ENCODE results near the gene RNF130. TPM values are rescaled to one million over a fixed set of nuclear protein-coding genes. Genes with fewer than 3 reads are reported as not detected.

Gene RNF130
- total and polyA plus RNA-seq, 9 of the 15 experiments (the other 6 are each of a cell fraction or from before 2014, with no cell fraction given): 5.8 to 39.4 (median 27.1) TPM

GRCh38 chr5:180070756-180071530 is 616 bp downstream of the RNF130 start (continued):
- TF ChIP-seq CREB3L1 (IDR thresholded peaks at IDR 0.05; ENCODE audit: borderline replicate concordance, low read depth) (0 out of 2 replicates have a peak, but pooled peaks have one; percentile 20), ZBTB1 (CRISPR knock-in tag; IDR thresholded peaks at IDR 0.05; ENCODE audit: borderline replicate concordance, low read depth) (0 out of 2 replicates have a peak, but pooled peaks have one; percentile 36), HOXB6 (CRISPR knock-in tag; IDR thresholded peaks at IDR 0.05; ENCODE audit: borderline replicate concordance) (no peak), SMAD4 (CRISPR knock-in tag; conservative IDR thresholded peaks at IDR 0.05) (no peak), CTBP1 (IDR thresholded peaks at IDR 0.05; ENCODE audit: borderline replicate concordance) (0 out of 2 replicates have a peak, but pooled peaks have one; percentile 40), ATF1 (CRISPR knock-in tag; IDR thresholded peaks at IDR 0.05) (no peak), ATF1 (tag; IDR thresholded peaks at IDR 0.05) (peak; percentile 25), CREB1 (IDR thresholded peaks at IDR 0.05) (no peak), CREB1 (CRISPR knock-in tag; IDR thresholded peaks at IDR 0.05) (peak; percentile 20; the same call in 1 of the 2 replicates), PREB (CRISPR knock-in tag; IDR thresholded peaks at IDR 0.05) (0 out of 2 replicates have a peak, but pooled peaks have one; percentile 63), L3MBTL2 (IDR thresholded peaks at IDR 0.05) (peak; percentile 66), ZNF124 (CRISPR knock-in tag; IDR thresholded peaks at IDR 0.05) (no peak), EGR1 (conservative IDR thresholded peaks at IDR 0.05) (0 out of 2 replicates have a peak, but pooled peaks have one; percentile 19), E2F3 (CRISPR knock-in tag; IDR thresholded peaks at IDR 0.05) (peak; percentile 61), ZC3H11A (IDR thresholded peaks at IDR 0.05; ENCODE audit: low read depth, low read length) (no peak)
- TF ChIP-seq, protein P1, sequence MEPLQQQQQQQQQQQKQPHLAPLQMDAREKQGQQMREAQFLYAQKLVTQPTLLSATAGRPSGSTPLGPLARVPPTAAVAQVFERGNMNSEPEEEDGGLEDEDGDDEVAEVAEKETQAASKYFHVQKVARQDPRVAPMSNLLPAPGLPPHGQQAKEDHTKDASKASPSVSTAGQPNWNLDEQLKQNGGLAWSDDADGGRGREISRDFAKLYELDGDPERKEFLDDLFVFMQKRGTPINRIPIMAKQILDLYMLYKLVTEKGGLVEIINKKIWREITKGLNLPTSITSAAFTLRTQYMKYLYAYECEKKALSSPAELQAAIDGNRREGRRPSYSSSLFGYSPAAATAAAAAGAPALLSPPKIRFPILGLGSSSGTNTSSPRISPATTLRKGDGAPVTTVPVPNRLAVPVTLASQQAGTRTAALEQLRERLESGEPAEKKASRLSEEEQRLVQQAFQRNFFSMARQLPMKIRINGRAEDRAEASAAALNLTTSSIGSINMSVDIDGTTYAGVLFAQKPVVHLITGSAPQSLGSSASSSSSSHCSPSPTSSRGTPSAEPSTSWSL (CRISPR knock-in tag; IDR thresholded peaks at IDR 0.05; ENCODE audit: borderline replicate concordance): 0 out of 2 replicates have a peak, but pooled peaks have one; percentile 73
